K562 (cell line): ENCODE data around the gene ZBED4. TPM values are rescaled to one million over a fixed set of nuclear protein-coding genes. Genes with fewer than 3 reads are reported as not detected.

Experiments
- ATAC-seq: fragments of 200-7000 bp; cut with Tn5 transposase; 3 replicates; pipeline ENCODE4 v1.9.1; 2020; ENCODE audit warnings: moderate library complexity
- BruUV-seq: library from RNA; stranded (reverse); fragments of 400-500 nt; replicated peaks from 2 replicates; lab custom pipeline; 2021; lab: Mats Ljungman, UMichigan
- CTCF ChIA-PET: fragments of 300-600 bp; formaldehyde crosslinking; extraction: SDS; loops from one replicate; lab custom pipeline; 2021; ENCODE audit warnings: low intra/inter-chr PET ratio; lab: Yijun Ruan, JAX
- POLR2A ChIA-PET: fragments of 300-600, 350-650 bp; sonication (Branson Sonifier 250); formaldehyde crosslinking; extraction: SDS; loops from one replicate; lab custom pipeline; 2021; ENCODE audit warnings: antibody characterized with exemption, inconsistent platforms; lab: Yijun Ruan, JAX
- DNase-seq, 4 experiments: peaks; one replicate each; pipeline versions ENCODE4 v3.0.0 to v3.0.0-alpha.2; 2011 to 2018; ENCODE audit warnings: low spot score in 3 of 4, mixed read lengths in 3 of 4; ENCODE audit errors: extremely low read depth in 1 of 4
- FAIRE-seq: peaks from 2 replicates; lab custom pipeline; 2011; peaks lifted over from hg19 to GRCh38; lab: Jason Lieb, UNC
- H2AFZ ChIP-seq: 2 replicates; pipeline ENCODE4 v1.6.0; 2011; ENCODE audit warnings: low read depth, low read length, control low read depth, inconsistent platforms
- H3K27ac ChIP-seq: fragments of 200-600 bp; 3 replicates; pipeline ENCODE4 v1.8.0; 2011; ENCODE audit warnings: low read depth, mild to moderate bottlenecking, control low read depth, inconsistent platforms, low read length, moderate library complexity, mixed read lengths; ENCODE audit errors: extremely low read depth
- H3K27me3 ChIP-seq, 2 experiments: fragments of 300-600 bp in 1 of 2; 2 replicates in 1 of 2; 3 replicates in 1 of 2; pipeline versions ENCODE4 v1.6.0 to v1.8.0; 2011; ENCODE audit warnings: inconsistent platforms in 2 of 2, low read length in 2 of 2, mild to moderate bottlenecking in 1 of 2, mixed read lengths in 1 of 2, moderate library complexity in 1 of 2; ENCODE audit not compliant: control insufficient read depth in 2 of 2, insufficient read depth in 2 of 2
- H3K36me3 ChIP-seq: fragments of 300-600 bp; 3 replicates; pipeline ENCODE4 v1.8.0; 2011; ENCODE audit warnings: mild to moderate bottlenecking, low read length, inconsistent platforms; ENCODE audit not compliant: control insufficient read depth, insufficient read depth
- H3K4me1 ChIP-seq, 2 experiments: fragments of 200-600 bp in 1 of 2; replicated peaks in 1 of 2; 2 replicates in 1 of 2; 3 replicates in 1 of 2; pipeline versions ENCODE4 v1.5.1 to v1.8.0; 2011; ENCODE audit warnings: inconsistent platforms in 2 of 2, low read length in 2 of 2, mild to moderate bottlenecking in 1 of 2, mixed read lengths in 1 of 2, moderate library complexity in 1 of 2; ENCODE audit not compliant: control insufficient read depth in 2 of 2, insufficient read depth in 2 of 2
- H3K4me2 ChIP-seq: 2 replicates; pipeline ENCODE4 v1.6.1; 2011; ENCODE audit warnings: low read length, control low read depth, inconsistent platforms, mixed read lengths; ENCODE audit not compliant: insufficient read depth
- H3K4me3 ChIP-seq: fragments of 200-600 bp; sonication (generic), shearing (Covaris generic); 2 replicates; pipeline ENCODE4 v1.5.1; 2016; ENCODE audit warnings: control low read depth, inconsistent platforms
- H3K79me2 ChIP-seq: fragments of 200-600 bp; 3 replicates; pipeline ENCODE4 v1.8.0; 2011; ENCODE audit warnings: low read length, inconsistent platforms; ENCODE audit not compliant: control insufficient read depth, insufficient read depth
- H3K9ac ChIP-seq, 2 experiments: 2 replicates each; pipeline versions ENCODE4 v1.6.0 to v1.6.1; 2011; ENCODE audit warnings: low read depth in 2 of 2, low read length in 2 of 2, control low read depth in 1 of 2, inconsistent platforms in 1 of 2, mild to moderate bottlenecking in 1 of 2, mixed read lengths in 1 of 2; ENCODE audit not compliant: insufficient read depth in 1 of 2
- H3K9me1 ChIP-seq: one replicate; pipeline ENCODE4 v1.6.0; 2011; ENCODE audit warnings: inconsistent platforms, mild to moderate bottlenecking, low read length, moderate library complexity; ENCODE audit not compliant: control insufficient read depth, insufficient read depth
- H3K9me3 ChIP-seq: replicated peaks from 2 replicates; pipeline ENCODE4 v1.5.1; 2011; ENCODE audit warnings: low read depth, low read length, inconsistent platforms; ENCODE audit not compliant: control insufficient read depth, insufficient read depth
- H4K20me1 ChIP-seq: replicated peaks from 2 replicates; pipeline ENCODE4 v1.6.1; 2011; ENCODE audit warnings: low read length, inconsistent platforms, mixed read lengths; ENCODE audit not compliant: control insufficient read depth, insufficient read depth
- EGR1 ChIP-seq: fragments of 450-650 bp; conservative IDR thresholded peaks from 2 replicates; pipeline ENCODE4 v1.6.1; 2017; ENCODE audit warnings: mild to moderate bottlenecking
- MEIS2 ChIP-seq: fragments of 450-650 bp; IDR thresholded peaks from 2 replicates; pipeline ENCODE4 v1.6.1; 2014; ENCODE audit warnings: mild to moderate bottlenecking; ENCODE audit not compliant: partially characterized antibody
- PRPF4 ChIP-seq: fragments of 200-400 bp; formaldehyde crosslinking; IDR thresholded peaks from one replicate; pipeline ENCODE4 v1.6.1; 2017; ENCODE audit warnings: low read length, low read depth, mild to moderate bottlenecking; ENCODE audit not compliant: insufficient read depth, poor library complexity, severe bottlenecking
- SMARCC2 ChIP-seq: fragments of 450-650 bp; IDR thresholded peaks from 2 replicates; pipeline ENCODE4 v1.6.1; 2017; ENCODE audit warnings: antibody characterized with exemption, moderate library complexity, mild to moderate bottlenecking, low read depth
- TGIF2 ChIP-seq: sonication (generic); formaldehyde crosslinking; IDR thresholded peaks from 2 replicates; pipeline ENCODE4 v1.8.1; 2022; ENCODE audit warnings: mild to moderate bottlenecking, missing genetic modification reagents, moderate library complexity
- TRIM28 ChIP-seq: fragments of 450-650 bp; IDR thresholded peaks from 2 replicates; pipeline ENCODE4 v1.6.1; 2017
- ZNF316 ChIP-seq: fragments of 450-650 bp; IDR thresholded peaks from 2 replicates; pipeline ENCODE4 v1.6.1; 2016
- WGBS: fragments of 100-300 bp; shearing (Covaris generic); methylation state at CpG from one replicate; pipeline ENCODE4 v1.1.6; 2016; ENCODE audit warnings: low coverage, mixed read lengths; ENCODE audit not compliant: insufficient coverage; ENCODE audit errors: missing lambda C conversion rate; 5-methylcytosine and 5-hydroxymethylcytosine counted together
- in situ Hi-C: fragments of 300-500 bp; cut with MboI; formaldehyde crosslinking; loops from 4 replicates; pipeline ENCODE4 v1.15.0; 2018; ENCODE audit warnings: inconsistent platforms, mixed read lengths
- intact Hi-C: fragments of 100-400 bp; cut with micrococcal nuclease; formaldehyde crosslinking; loops from 2 replicates; pipeline ENCODE4 v1.14.2; 2022
- polyA plus RNA-seq, 8 experiments: library from polyadenylated mRNA; depleted of rRNA in 4 of 8; stranded (reverse) in 5 of 8; unstranded in 3 of 8; fragments of >200 nt; fragmentation: Nextera tagmentation in 2 of 8; fragmentation: Illumina TruSeq in 1 of 8; extraction: Ambion mirVana in 2 of 8; extraction: Trizol in 1 of 8; gene quantifications; 2 replicates each; pipeline versions ENCODE4 v1.2.1 to v1.2.3, GENCODE V29; 2011 to 2014; ENCODE audit warnings: inconsistent platforms in 1 of 8, missing spikeins in 1 of 8
- total RNA-seq, 7 experiments: library from RNA; depleted of rRNA in 6 of 7; stranded (reverse); fragments of >200 nt in 6 of 7; fragmentation: Illumina TruSeq in 2 of 7; extraction: Trizol in 2 of 7; gene quantifications; 2 replicates each; pipeline versions ENCODE4 v1.2.1 to v1.2.3, GENCODE V29; 2011 to 2021; ENCODE audit warnings: low replicate concordance in 1 of 7
- TF ChIP-seq, protein P1 (sequence below): fragments of 250-450 bp; sonication (Bioruptor Pico); IDR thresholded peaks from 2 replicates; pipeline ENCODE4 v1.5.0; 2021
- TF ChIP-seq, protein P2 (sequence below), 3 experiments: fragments of 200-800 bp in 1 of 3; sonication (Bioruptor generic) in 1 of 3; sonication (generic) in 1 of 3; formaldehyde crosslinking in 1 of 3; IDR thresholded peaks; 2 replicates each; pipeline versions ENCODE4 v1.6.1 to v1.8.0; 2016 to 2022; ENCODE audit warnings: mild to moderate bottlenecking in 2 of 3, missing compliant biosample characterization in 2 of 3, missing genetic modification characterization in 2 of 3, missing genetic modification reagents in 1 of 3
- TF ChIP-seq, protein P3 (sequence below), 3 experiments: IDR thresholded peaks in 2 of 3; conservative IDR thresholded peaks in 1 of 3; 2 replicates each; pipeline ENCODE4 v1.5.1; 2011 to 2012; ENCODE audit warnings: low read length in 3 of 3, mild to moderate bottlenecking in 3 of 3, control low read depth in 2 of 3, improper control_type of control experiment in 1 of 3, inconsistent platforms in 1 of 3, low read depth in 1 of 3, mixed read lengths in 1 of 3, moderate library complexity in 1 of 3; ENCODE audit not compliant: insufficient read depth in 2 of 3

Gene ZBED4
- total and polyA plus RNA-seq, 9 of the 15 experiments (the other 6 are each of a cell fraction or from before 2014, with no cell fraction given) = 1.5 to 16.8 (median 7.4) TPM

DNA sequence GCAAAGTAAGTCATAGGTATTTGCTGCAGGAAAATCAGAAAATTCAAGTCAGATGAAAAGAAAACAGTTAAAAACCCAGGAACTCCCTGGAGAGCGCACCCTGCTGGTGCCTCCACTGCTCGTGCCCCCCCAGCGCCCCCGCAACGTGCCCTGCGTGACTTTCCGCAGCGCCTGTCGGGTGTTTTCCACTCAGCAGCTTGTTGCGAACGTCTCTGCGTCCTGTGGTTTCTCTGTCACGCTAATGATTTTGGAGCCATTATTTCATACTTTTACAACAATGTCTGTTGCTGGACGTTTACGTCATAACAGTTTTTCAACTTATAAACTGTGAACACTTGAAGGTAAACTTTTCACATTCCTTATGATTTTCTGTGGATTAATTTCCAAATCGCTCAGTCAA lies 69.8 kb downstream of the ZBED4 start:
- H2AFZ ChIP-seq = no peak overlapping the region
- no peak overlapping the region for H3K27ac ChIP-seq
- in situ Hi-C loops (loop anchor here (5.0 kb wide), 1 partner anchor 156 kb away; no protein-coding TSS in a partner anchor), intact Hi-C loops (no loop called here)
- no peak overlapping the region for H3K4me3 ChIP-seq
- ATAC-seq (no peak), DNase-seq (no peak), FAIRE-seq (no peak)
- POLR2A ChIA-PET = no interaction called here
- H3K9me3 ChIP-seq = no peaks in the 10 kb centered on the region
- no peak overlapping the region for H3K9ac ChIP-seq
- CTCF ChIA-PET = no interaction called here
- 0 out of 2 replicates have a peak, but pooled peaks cover 3% of the 10 kb centered on the region for H4K20me1 ChIP-seq
- H3K4me1 ChIP-seq = peaks cover 4 to 25% of the 10 kb centered on the region in 2 experiments; a peak in 4 of 5 replicates
- no peak overlapping the region for H3K4me2 ChIP-seq
- no peaks in the 10 kb centered on the region for H3K9me1 ChIP-seq
- H3K27me3 ChIP-seq = no peaks in the 10 kb centered on the region
- no TSS peak for BruUV-seq
- WGBS = 61% methylated on average over 15 of the region's 16 CpGs
- H3K36me3 ChIP-seq = peaks cover 13% of the 10 kb centered on the region; the same call in 1 of the 3 replicates
- TF ChIP-seq SMARCC2 = no peak
- TF ChIP-seq TRIM28 = no peak
- no peak for TF ChIP-seq ZNF316
- no peak for TF ChIP-seq TGIF2 (CRISPR knock-in tag)
- TF ChIP-seq, protein P1, sequence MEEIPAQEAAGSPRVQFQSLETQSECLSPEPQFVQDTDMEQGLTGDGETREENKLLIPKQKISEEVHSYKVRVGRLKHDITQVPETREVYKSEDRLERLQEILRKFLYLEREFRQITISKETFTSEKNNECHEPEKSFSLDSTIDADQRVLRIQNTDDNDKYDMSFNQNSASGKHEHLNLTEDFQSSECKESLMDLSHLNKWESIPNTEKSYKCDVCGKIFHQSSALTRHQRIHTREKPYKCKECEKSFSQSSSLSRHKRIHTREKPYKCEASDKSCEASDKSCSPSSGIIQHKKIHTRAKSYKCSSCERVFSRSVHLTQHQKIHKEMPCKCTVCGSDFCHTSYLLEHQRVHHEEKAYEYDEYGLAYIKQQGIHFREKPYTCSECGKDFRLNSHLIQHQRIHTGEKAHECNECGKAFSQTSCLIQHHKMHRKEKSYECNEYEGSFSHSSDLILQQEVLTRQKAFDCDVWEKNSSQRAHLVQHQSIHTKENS (CRISPR knock-in tag) = no peak
- TF ChIP-seq, protein P2, sequence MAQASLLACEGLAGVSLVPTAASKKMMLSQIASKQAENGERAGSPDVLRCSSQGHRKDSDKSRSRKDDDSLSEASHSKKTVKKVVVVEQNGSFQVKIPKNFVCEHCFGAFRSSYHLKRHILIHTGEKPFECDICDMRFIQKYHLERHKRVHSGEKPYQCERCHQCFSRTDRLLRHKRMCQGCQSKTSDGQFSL (CRISPR knock-in tag; IDR thresholded peaks at IDR 0.05) = peak; percentile 66
- TF ChIP-seq, protein P2 (tag; IDR thresholded peaks at IDR 0.05) = no peak
- no peak for TF ChIP-seq PRPF4
- TF ChIP-seq MEIS2 = no peak
- TF ChIP-seq EGR1 = 0 out of 2 replicates have a peak, but pooled peaks have one; percentile 16
- TF ChIP-seq, protein P3, sequence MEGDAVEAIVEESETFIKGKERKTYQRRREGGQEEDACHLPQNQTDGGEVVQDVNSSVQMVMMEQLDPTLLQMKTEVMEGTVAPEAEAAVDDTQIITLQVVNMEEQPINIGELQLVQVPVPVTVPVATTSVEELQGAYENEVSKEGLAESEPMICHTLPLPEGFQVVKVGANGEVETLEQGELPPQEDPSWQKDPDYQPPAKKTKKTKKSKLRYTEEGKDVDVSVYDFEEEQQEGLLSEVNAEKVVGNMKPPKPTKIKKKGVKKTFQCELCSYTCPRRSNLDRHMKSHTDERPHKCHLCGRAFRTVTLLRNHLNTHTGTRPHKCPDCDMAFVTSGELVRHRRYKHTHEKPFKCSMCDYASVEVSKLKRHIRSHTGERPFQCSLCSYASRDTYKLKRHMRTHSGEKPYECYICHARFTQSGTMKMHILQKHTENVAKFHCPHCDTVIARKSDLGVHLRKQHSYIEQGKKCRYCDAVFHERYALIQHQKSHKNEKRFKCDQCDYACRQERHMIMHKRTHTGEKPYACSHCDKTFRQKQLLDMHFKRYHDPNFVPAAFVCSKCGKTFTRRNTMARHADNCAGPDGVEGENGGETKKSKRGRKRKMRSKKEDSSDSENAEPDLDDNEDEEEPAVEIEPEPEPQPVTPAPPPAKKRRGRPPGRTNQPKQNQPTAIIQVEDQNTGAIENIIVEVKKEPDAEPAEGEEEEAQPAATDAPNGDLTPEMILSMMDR (IDR thresholded peaks at IDR 0.05 in 2 of 3, conservative IDR thresholded peaks at IDR 0.05 in 1 of 3; ENCODE audit: insufficient read depth in 2 of 3, low read depth in 1 of 3, low read length in 3 of 3) = peak; percentile 29 to 44 (median 31); a peak in 3 of 6 replicates
- no peaks in the 10 kb centered on the region; the same call in 2 of the 3 replicates for H3K79me2 ChIP-seq
